ENCODE measurements around the gene PRM3.

GRCh38 chr16:11265124-11265523 lies 8.3 kb downstream of the PRM3 start:
- TF ChIP-seq CTCF (IDR thresholded peaks at IDR 0.05) (no peak), ZFX (IDR thresholded peaks at IDR 0.05; ENCODE audit: borderline replicate concordance) (no peak)

Data from 22Rv1 (cell line).